RPMI7951 (cell line): Measurements from ENCODE around the gene ORC5. TPM values are rescaled to one million over a fixed set of nuclear protein-coding genes. Genes with fewer than 3 reads are reported as not detected.
"Not testable (repeated sequence)": the region's sequence is repeated elsewhere in the genome, so short reads cannot be mapped to it uniquely, and the experiment has no call there.

Experiments used
- DNase-seq: peaks from one replicate; pipeline ENCODE4 v3.0.0-alpha.2; 2012; ENCODE audit warnings: low read depth
- total RNA-seq: library from RNA; depleted of rRNA; stranded (reverse); fragments of >200 nt; shearing (Covaris generic); gene quantifications from 2 replicates; pipeline ENCODE4 v1.2.3, GENCODE V29; 2014; rRNA removed

Gene ORC5
- total RNA-seq, result 33.3 and 37.1 TPM in 2 replicates

GRCh38 chr7:104207731-104208420 lies at the start of gene ORC5:
TSS of gene ORC5 (minus strand) at chr7:104208013. CDS start at chr7:104207904, 109 bp downstream.
- peak; percentile 82 for DNase-seq

GRCh38 chr7:104255616-104256015 lies 47.8 kb upstream of the ORC5 start:
- no peak for DNase-seq

DNA sequence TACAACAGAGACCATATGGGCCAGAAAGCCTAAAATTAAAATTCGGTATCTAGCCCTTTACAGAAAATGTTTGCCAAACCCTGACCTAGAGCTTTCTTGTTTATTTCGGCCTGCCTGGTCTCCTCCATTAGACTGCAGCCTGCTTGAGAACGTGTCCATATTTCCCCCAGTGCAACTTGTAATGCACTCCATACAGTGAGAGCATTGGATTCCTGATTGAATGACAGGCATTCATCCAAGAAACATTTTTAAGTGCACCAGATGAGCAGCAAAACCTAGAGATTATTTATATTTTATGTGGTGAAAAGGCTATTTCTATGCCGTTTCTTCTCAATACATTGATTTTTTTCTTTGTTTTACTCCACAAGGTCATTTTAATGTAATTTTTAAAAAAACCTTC lies 47.4 kb upstream of the ORC5 start:
- no peak for DNase-seq

- DNase-seq, result no peak
Observed at GRCh38 chr7:104254696-104255095, 46.9 kb upstream of the ORC5 start.

DNA sequence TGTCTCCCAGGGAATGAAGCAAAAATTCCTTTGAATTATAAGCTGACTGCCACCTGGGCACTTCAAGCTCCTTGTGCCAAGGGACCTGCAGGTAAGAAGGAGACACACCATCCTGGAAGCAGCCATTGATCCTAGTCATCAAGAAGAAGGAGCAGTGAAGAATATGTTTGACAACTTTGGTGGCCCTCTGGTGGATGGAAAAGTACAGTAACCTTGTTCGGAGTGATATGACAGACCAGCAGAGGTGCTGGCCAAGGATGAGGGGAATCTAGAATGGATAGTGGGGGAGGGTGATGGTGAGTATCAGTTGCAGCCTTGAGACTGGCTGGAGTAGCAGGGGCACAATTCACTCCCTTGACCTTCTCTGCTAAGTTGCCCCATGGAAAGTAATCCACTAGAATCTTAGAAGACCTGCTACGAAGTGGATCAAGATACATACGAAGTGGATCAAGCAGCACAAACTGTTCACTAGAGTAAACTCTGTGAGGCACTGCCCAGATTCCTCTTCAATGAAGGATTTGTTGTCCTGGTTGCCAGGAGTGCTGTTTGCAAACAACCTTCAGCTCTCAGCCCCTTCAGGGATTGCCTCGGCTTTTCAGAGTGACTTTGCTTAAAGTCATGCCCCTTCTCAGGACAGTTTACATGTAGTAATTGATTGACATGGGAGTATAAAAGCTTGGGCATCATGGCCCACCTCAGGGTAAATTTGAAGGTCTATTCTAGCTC lies 44.8 kb upstream of the ORC5 start:
- peak; percentile 18 for DNase-seq

- DNase-seq, result no peak
Observed at GRCh38 chr7:104242638-104243037, 34.8 kb upstream of the ORC5 start.

DNA sequence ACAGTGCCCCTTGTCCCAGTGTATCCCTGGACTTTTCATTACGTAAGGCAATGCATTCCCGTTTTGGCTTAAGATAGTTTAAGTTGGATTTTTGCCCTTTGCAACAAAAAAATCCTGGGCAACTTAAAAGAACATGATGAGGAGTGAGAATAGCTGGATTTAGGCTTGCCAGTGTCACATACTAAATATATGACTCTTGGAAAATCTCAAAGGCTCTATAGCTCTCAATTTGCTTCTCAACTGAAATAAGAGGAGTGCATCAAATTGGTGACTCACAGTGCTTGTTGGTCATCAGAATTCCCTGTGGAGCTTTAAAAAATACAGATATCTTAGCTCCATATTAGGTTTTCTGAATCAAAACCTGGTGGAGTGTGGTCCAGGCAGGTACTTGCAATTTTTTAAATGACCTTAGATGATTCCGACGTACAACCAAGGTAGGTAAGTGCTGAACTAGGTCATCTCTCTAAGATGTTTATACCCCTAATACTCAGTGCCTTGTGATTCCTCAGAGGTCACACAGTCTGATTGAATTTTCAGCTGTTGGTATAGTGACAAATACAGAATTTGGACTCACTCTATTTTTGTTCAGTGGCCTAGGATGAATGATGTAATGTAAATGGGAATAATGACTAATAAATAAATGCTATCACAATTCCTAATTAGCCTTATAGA lies 33.9 kb upstream of the ORC5 start:
- DNase-seq, result no peak

GRCh38 chr7:104241135-104241534 lies 33.3 kb upstream of the ORC5 start:
- no peak for DNase-seq

- DNase-seq, result no peak
Observed at GRCh38 chr7:104240401-104240800, 32.6 kb upstream of the ORC5 start.

DNA sequence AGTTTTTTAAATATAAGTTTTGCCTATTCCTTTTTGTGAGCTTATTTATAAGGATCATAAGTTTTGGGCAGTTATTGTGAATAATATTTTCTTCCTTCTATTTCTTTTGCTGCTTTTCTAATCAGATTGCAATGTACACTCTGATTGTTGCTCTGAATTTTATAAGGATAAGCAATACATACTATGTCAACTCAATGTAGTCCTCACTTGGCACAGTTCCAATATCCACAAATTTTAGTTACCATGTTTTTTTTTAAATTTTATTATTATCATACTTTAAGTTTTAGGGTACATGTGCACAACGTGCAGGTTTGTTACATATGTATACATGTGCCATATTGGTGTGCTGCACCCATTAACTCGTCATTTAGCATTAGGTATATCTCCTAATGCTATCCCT lies 27.2 kb upstream of the ORC5 start:
- DNase-seq, result not testable (repeated sequence)

DNA sequence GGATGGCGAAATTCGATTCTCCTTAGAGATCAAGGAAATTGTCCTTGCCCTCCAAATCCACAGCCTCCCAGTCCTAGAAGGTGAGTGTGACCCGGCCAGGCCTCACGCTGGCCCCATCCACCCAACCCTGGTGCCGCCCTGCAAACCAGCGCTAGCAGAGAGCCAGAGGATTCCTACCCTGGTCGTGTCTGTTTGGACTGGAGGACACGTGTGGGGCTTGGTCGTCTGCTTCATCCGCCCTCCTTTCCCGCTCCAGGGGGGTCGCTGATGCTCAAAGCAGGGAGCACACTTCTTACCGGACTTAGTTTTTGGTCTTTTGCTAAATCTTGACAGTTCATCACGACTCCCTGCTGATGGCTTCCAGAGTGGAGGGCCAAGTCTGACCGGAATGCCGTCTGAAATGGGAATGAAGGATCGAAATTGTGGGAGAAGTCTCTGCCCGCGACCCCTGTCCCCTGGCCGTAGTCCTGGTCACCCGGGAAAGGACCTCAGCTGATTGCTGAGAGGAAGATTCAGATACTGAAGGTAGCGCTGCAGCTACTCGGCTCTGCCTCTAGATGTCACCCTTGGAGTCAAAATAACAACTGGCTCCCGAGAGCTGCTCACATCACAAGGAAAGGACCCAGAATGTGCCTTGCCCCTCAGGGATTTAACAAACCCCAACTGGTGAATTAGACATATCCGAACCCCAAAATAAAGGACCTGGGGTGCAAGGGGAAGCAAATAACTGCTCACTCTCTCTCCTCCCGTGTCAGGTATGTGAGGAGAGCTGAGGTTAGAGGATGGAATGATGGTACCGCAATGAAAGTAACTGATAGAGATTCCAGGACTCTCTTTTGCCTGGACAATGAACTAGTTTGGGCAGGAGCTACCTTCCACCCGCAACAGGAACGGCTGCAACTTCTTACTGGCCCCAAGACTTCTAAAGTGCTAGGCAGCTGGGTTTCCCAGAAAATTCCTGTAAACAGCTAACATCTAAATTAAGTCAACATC lies 23.5 kb upstream of the ORC5 start:
- peak; percentile 57 for DNase-seq

- peak; percentile 82 for DNase-seq
Observed at GRCh38 chr7:104230606-104231005, 22.8 kb upstream of the ORC5 start.

- DNase-seq, result no peak
Observed at GRCh38 chr7:104228442-104228841, 20.6 kb upstream of the ORC5 start.

DNA sequence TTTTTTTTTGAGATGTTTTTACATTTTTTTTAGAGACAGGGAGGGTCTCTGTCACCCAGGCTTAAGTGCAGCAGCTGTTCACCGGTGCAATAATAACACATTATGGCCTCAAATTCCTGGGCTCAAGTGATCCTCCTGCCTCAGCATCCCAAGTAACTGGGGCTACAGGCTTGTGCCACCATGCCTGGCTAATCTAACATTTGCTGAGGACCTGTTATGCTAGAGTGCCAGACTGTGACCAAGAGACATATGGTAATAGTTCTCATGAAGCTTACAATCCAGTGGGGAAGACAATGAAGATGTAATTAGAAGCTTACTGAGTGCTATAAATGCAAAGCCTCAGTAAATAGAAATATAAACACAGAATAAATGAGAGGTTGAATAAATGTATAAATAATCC lies 17.6 kb upstream of the ORC5 start:
- no peak for DNase-seq

DNA sequence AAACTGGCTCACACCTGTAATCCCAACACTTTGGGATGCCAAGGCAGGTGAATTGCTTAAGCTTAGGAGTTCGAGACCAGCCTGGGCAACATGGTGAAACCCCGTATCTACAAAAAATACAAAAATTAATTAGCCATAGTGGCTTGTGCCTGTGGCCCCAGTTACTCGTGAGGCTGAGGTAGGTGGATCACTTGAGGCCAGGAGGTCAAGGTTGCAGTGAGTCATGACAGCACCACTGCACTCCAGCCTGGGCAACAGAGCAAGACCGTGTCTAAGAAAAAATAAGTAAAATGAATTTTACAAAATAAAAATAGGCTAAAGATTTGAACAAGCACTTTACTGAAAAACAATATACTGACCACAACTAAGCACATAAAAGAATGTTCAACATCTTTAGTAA lies 9.8 kb upstream of the ORC5 start:
- no peak for DNase-seq

DNA sequence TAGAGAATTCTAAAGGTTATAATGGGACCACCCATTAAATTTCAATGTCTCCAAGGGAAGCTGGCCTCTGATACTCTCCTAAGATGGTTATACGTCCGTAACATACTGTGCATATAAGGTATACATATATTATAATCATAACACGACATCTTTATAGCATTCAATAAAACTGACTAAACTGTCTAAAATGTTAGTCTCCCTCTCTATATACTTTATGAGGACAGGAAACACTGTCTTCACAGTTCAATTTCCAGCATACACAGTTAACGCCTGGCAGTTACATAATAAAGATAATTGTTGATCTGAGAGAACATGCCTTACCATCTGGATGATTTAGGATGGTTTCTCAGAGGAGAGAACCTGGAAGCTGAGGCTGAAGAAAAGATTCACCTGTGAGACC lies 1.2 kb upstream of the ORC5 start:
- DNase-seq, result no peak

DNA sequence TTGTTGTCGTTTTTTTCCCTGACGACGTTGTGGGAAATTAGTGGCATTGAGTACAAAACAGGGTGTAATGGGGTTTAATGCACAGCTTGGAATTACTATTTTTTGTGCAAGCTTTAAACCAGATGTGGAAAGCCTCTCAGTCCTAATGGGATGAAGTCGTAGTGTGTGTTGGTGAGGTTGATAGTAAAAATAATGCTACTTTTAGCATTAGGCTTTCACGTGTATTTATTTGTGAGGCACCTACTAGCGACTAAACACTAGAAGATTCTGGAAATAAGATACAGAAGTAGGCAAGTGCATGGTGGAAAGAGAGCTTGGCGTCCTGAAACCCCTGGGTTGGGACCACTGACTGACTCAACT lies 588 bp upstream of the ORC5 start:
- no peak for DNase-seq

GRCh38 chr7:104207348-104207730 lies 474 bp downstream of the ORC5 start:
- peak; percentile 6 for DNase-seq

DNA sequence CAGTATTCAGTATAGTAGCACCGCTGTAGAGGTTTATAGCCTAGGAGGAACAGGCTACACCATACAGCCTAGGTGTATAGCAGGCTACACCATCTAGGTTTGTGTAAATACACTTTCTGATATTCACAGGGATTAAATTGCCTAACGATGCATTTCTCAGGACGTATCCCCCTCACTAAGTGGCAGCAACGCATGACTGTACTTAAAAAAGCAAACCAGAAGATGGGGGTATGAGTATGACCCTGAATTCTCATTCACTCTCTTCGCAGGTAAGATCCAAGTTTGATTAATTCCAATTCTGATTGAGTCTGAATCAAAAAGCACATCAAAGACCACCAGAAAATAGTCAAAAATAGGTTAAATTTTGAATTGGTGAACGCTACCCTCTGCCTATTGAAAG lies 972 bp downstream of the ORC5 start:
- no peak for DNase-seq

DNA sequence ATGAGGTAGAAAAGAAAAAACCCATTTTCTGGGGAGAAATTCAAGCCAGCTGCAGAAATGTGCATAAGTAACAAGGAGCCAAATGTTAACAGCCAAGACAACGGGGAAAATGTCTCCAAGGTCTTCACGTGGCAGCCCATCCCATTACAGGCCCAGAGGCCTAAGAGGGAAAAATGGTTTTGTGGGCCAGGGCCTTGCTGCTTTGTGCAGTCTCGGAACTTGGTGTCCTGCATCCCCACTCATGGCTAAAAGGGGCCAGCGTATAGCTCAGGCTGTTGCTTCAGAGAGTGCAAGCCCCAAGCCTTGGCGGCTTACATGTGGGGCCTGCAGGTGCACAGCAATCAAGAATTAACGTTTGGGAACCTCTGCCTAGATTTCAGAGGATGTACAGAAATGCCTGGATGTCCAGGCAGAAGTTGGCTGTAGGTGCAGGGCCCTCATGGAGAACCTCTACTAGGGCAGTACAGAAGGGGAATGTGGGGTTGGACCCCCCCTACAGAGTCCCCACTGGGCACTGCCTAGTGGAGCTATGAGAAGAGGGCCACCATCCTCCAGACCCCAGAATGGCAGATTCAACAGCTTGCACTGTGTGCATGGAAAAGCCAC lies 9.0 kb downstream of the ORC5 start:
- no peak for DNase-seq

- no peak for DNase-seq
Observed at GRCh38 chr7:104196161-104196560, 11.7 kb downstream of the ORC5 start.
